ENCODE data around the gene PAK6. TPM values are rescaled to one million over a fixed set of nuclear protein-coding genes. Genes with fewer than 3 reads are reported as not detected.

PAK6 gene
- total RNA-seq, 2 donors from 2014 or later, result 7.7 to 9.1 TPM

- no peak overlapping the region for H3K4me3 ChIP-seq (ENCODE audit: low read length)
- peak overlapping the region; percentile 11 for H3K4me3 Mint-ChIP-seq
- H3K9ac ChIP-seq (ENCODE audit: extremely low read depth, low read length, poor library complexity, severe bottlenecking), result no peak overlapping the region
- H3K4me1 Mint-ChIP-seq, result peaks cover 18% of the 10 kb centered on the region
- H3K27me3 ChIP-seq (ENCODE audit: control insufficient read depth, insufficient read depth, low read length, poor library complexity, severe bottlenecking), result peaks cover 23% of the 10 kb centered on the region
- H3K27ac ChIP-seq (ENCODE audit: low read depth, low read length), result no peak overlapping the region
- DNase-seq, result peak; percentile 89
- H3K27ac Mint-ChIP-seq, result peak overlapping the region; percentile 70
- no peak for TF ChIP-seq CTCF (conservative IDR thresholded peaks at IDR 0.05)
- H3K4me1 ChIP-seq (ENCODE audit: control insufficient read depth, insufficient read depth, low read length), result no peaks in the 10 kb centered on the region
- H3K36me3 ChIP-seq (ENCODE audit: control insufficient read depth, insufficient read depth, low read length), result no peaks in the 10 kb centered on the region
- WGBS, 2 experiments (ENCODE audit: insufficient coverage in 1 of 2, insufficient read length in 1 of 2), result 71 to 73% methylated on average over 11 to 12 of the region's 12 CpGs
- H3K9me3 Mint-ChIP-seq, result peaks cover 14% of the 10 kb centered on the region
- H3K27me3 Mint-ChIP-seq (ENCODE audit: insufficient read depth), result peaks cover 46% of the 10 kb centered on the region
- peaks cover 4% of the 10 kb centered on the region for H3K9me3 ChIP-seq (ENCODE audit: control insufficient read depth, low read length)
- H3K36me3 Mint-ChIP-seq (ENCODE audit: low read depth), result peaks cover 2% of the 10 kb centered on the region
Observed at GRCh38 chr15:40301467-40302179, 62.8 kb downstream of the PAK6 start.

DNA sequence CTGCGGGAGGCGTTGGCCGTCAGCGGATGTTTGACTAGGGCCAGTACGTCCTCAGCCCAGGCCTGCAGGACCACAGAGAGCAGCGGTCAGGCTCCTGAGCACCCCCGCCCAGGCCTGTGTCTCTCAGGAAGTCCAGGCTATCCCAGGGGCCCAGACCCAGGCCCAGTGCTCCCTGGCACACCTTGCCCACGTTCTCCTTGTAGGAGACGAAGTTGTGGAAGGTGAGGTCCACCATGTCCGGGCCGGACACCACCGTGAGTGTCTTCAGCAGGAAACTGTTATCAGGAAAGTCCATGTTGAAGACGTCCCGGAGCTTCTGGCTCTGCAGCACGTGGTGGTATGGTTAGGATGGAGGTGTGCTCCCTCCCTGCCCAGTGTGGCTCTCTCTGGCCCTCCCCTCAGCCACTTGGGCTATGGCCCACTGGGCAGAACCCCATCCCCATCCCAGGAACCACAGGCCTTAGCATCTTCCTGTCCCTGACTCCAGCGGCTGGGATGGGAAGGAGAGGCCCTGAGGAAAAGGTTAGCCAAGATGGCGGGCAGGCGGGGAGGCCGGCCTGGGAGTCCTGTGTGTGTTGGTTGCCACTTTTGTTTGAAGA is 63.5 kb downstream of the PAK6 start:
- no peaks in the 10 kb centered on the region for H3K4me1 ChIP-seq (ENCODE audit: control insufficient read depth, insufficient read depth, low read length)
- H3K9ac ChIP-seq (ENCODE audit: extremely low read depth, low read length, poor library complexity, severe bottlenecking), result no peak overlapping the region
- no peak for DNase-seq
- no peak for TF ChIP-seq CTCF (conservative IDR thresholded peaks at IDR 0.05)
- 94 to 95% methylated on average over 12 to 19 of the region's 19 CpGs for WGBS, 2 experiments (ENCODE audit: insufficient coverage in 1 of 2, insufficient read length in 1 of 2)
- H3K9me3 ChIP-seq (ENCODE audit: control insufficient read depth, low read length), result peaks cover 4% of the 10 kb centered on the region
- H3K27me3 Mint-ChIP-seq (ENCODE audit: insufficient read depth), result peaks cover 41% of the 10 kb centered on the region
- H3K27ac Mint-ChIP-seq, result no peak overlapping the region
- peaks cover 2% of the 10 kb centered on the region for H3K36me3 Mint-ChIP-seq (ENCODE audit: low read depth)
- H3K36me3 ChIP-seq (ENCODE audit: control insufficient read depth, insufficient read depth, low read length), result no peaks in the 10 kb centered on the region
- H3K4me1 Mint-ChIP-seq, result peaks cover 21% of the 10 kb centered on the region
- peaks cover 18% of the 10 kb centered on the region for H3K27me3 ChIP-seq (ENCODE audit: control insufficient read depth, insufficient read depth, low read length, poor library complexity, severe bottlenecking)
- H3K9me3 Mint-ChIP-seq, result peaks cover 14% of the 10 kb centered on the region
- no peak overlapping the region for H3K27ac ChIP-seq (ENCODE audit: low read depth, low read length)
- no peak overlapping the region for H3K4me3 Mint-ChIP-seq
- no peak overlapping the region for H3K4me3 ChIP-seq (ENCODE audit: low read length)

- Histone ChIP-seq H3K27me3 (ENCODE audit: control insufficient read depth, insufficient read depth, low read length, poor library complexity, severe bottlenecking) (peaks cover 13% of the 10 kb centered on the region), H3K27ac (ENCODE audit: low read depth, low read length) (no peak overlapping the region), H3K9ac (ENCODE audit: extremely low read depth, low read length, poor library complexity, severe bottlenecking) (no peak overlapping the region), H3K36me3 (ENCODE audit: control insufficient read depth, insufficient read depth, low read length) (no peaks in the 10 kb centered on the region), H3K4me1 (ENCODE audit: control insufficient read depth, insufficient read depth, low read length) (no peaks in the 10 kb centered on the region), H3K9me3 (ENCODE audit: control insufficient read depth, low read length) (peaks cover 4% of the 10 kb centered on the region), H3K4me3 (ENCODE audit: low read length) (no peak overlapping the region)
- H3K4me1 Mint-ChIP-seq, result peaks cover 23% of the 10 kb centered on the region
- no peak for DNase-seq
- H3K36me3 Mint-ChIP-seq (ENCODE audit: low read depth), result peaks cover 2% of the 10 kb centered on the region
- no peak for TF ChIP-seq CTCF (conservative IDR thresholded peaks at IDR 0.05)
- H3K4me3 Mint-ChIP-seq, result no peak overlapping the region
- 85 to 92% methylated on average over 5 to 11 of the region's 11 CpGs for WGBS, 2 experiments (ENCODE audit: insufficient coverage in 1 of 2, insufficient read length in 1 of 2)
- no peak overlapping the region for H3K27ac Mint-ChIP-seq
- H3K9me3 Mint-ChIP-seq, result peaks cover 14% of the 10 kb centered on the region
- peaks cover 35% of the 10 kb centered on the region for H3K27me3 Mint-ChIP-seq (ENCODE audit: insufficient read depth)
Observed at GRCh38 chr15:40302981-40303380, 64.1 kb downstream of the PAK6 start.
